Stimulated activated CD8-positive, alpha-beta memory T cell treated with anti-CD3 and anti-CD28 coated beads, Interleukin-15, amount 100 ng/mL, for 48 hours (primary cell): Measurements from ENCODE around the gene MED20.

Experiments
- DNase-seq, 2 donors: peaks; one replicate each; pipeline ENCODE4 v3.0.0-alpha.2; 2020; ENCODE audit warnings: low read depth in 2 of 2

The MED20 gene

DNA sequence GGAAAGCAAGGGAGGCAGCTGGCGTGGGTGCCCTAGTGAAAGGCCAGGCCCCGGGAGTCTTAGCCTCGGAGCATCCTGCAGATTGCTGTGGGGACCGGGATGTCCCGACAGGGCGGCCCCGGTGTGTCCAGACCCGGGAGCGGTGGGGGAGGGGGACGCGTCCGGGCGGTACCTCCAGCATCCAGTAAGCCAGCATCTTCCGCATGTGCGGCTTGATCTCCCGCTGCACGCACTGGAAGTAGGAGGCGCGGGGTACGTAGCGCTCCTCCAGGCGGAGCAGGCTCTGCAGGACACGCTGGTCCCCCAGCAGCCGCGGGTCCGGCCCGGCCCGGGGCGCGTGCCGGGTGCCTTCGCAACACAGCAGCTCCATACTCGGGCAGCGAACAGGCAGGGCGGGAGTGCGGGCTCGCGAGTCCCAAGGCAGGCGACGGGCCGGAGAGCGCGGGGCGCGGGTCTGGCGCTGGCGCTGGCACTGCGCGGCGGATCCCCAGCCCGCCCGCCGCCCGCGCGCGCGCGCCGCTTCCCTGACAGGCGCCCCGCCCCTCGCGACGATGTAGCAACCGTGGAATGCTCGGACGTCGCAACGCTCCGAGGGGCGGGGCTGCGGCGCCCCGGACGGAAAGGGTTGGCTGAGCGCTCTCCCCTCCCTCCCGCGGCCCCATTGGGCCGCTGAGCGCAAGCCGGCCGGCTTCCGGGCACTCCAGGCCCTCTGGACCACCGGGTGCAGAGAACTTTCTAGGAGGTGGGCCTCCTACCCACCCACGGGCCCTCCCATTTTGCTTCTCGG is 20.5 kb upstream of the MED20 start, which contains the start of gene CCND3:
Gene CCND3, minus strand, starts transcription at position 529 of the 787 bp plus-strand sequence. Its CDS starts 159 bp downstream, at position 370.
- DNase-seq = peak; percentile 92

GRCh38 chr6:41940759-41941279 is 19.9 kb upstream of the MED20 start:
- no peak for DNase-seq

DNA sequence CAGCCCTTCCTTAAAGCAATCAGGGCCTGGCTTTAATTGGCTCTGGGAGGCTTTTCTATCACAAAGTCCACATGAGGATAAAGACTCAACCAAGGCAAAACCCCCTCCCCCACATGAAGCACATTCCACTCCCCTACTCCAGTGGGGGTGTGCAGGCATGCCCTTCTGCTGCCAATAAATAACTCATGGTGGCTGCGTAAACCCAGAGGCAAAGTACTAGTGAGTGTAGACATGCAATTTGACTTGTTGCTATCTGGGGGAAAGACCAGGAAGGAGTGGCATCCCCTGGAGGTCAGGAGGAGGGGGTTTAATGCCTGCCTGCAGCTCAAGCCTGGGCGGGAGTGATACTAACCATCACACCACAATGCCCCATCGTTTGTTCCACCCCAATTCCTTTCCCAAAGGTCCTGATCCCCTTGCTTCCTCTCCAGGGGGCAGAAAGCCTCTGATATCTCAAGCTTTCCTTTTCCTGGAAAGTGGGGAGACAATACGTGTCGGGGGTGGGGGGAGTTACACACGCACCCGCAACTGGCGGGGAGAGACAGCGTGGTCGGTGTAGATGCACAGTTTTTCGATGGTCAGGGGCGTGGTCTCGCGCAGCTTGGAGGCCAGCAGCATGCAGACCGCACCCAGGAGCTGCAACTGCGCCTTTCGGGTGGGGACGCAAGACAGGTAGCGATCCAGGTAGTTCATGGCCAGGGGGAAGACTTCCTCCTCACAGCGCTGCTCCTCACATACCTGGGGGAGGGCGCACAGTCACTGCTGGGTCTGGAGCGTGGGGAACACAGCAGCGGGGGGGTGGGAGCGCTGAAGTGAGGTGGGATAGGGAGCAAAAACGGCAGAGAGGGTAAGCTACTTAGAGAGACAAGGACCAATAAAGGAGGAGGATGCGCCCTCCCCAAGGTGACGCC is 19.2 kb upstream of the MED20 start:
- no peak for DNase-seq

DNA sequence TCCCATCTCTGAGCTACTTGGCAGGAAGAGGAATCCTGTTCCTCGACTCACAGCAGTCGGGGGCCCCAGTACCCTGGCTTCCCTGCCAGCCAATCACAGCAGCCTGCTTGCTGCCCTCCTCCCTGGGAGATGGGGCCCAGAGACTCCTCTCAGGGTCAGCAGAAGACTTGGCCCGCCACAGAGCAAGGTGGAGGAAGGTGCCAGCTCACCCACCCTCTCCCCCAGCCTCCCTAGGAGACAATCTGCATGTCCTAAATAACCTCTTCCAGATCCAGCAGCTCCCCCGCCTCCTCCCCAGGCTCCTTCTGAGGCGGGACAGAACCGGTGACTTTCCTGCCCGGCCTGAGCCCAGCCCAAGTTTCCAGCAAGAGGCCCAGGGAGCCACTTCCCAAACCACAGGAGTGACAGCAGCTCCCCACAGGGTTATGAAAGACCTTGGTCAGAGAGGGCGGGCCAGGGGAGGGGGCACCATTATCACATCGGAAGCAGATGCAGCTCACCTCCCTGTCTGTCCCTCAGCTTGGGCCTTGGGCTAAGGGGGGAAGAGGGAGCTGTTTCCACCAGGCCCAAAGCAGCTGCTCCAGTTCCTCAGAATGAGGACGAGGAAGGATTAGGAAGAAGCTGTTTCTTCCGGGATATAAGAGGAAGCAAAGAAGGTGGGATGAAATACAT is 18.4 kb upstream of the MED20 start:
- DNase-seq = no peak

- DNase-seq = no peak
These were observed 17.7 kb upstream of the MED20 start for GRCh38 chr6:41938590-41939175.

- DNase-seq = no peak
These were observed 17.1 kb upstream of the MED20 start for GRCh38 chr6:41937861-41938574.

GRCh38 chr6:41937472-41937860 is 16.5 kb upstream of the MED20 start:
- no peak for DNase-seq

GRCh38 chr6:41936073-41936837 is 15.3 kb upstream of the MED20 start:
- DNase-seq = peak; percentile 75 to 85

DNA sequence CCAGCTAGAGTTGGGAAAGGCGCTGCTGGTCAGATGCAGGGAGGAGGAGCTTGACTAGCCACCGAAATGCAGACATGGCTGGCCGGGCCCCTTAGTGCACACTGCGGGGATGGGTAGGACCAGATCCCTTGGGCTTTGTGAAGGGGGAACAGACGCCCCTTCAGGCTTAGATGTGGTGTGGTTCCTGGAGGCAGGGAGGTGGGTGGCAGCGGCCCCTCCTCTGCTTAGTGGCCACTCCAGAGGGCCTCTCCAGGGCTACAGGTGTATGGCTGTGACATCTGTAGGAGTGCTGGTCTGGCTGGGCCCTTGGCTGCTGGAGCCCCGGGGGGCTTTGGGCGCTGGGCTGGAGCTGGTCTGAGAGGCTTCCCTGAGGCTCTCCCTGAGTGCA is 14.7 kb upstream of the MED20 start:
- DNase-seq = no peak

GRCh38 chr6:41935193-41935574 is 14.2 kb upstream of the MED20 start:
- DNase-seq = no peak

DNA sequence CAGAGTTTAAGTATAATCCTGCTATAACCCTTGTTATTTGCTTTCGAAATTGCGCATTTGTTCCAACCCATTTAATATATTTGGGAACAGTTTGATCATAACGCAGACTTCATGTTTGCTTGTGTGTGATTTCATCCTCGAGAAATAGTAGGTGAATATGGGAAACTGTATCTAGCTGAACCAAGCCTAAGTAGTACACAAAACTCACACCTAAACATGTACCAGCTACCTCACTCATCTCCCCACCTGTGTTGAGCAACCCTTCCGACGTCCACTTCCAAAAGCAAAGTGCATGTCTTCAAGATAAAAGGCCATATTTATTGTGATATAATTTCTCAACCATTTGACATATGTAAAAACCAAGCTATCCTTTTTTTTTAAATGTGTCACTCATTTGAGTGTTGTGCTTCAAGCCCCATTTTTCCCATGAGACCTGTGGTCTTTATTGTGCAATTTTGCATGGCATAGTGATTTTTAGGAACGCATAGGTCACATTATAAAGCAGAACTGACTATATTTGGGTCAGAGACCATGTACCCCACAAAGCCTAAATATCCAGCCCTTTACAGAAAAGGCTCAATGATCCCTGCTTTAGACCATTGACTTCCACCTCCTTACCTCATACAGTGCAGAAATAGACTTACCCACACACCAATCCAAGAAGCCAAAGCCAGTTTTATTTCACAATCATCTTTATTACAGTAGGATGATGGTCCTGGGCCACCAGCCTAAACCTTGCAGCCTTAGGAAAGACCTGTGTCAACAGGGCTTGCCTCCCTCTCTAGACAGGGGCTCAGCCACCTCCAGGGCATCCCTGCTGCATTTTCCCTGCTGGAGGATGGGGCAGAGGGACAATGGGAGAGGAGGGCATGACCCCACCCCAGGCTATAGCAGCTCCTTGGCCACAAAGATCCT is 13.6 kb upstream of the MED20 start:
- no peak for DNase-seq

DNA sequence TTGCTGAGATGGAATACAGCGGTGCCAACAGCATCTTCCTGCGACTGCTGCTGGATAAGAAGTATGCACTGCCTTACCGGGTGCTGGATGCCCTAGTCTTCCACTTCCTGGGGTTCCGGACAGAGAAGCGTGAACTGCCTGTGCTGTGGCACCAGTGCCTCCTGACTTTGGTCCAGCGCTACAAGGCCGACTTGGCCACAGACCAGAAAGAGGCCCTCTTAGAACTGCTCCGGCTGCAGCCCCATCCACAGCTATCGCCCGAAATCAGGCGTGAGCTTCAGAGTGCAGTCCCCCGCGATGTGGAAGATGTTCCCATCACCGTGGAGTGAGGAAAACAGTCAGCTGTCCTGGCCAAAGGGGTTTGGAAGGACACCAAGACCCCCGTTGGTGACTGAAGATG is 11.4 kb upstream of the MED20 start:
- no peak for DNase-seq

DNA sequence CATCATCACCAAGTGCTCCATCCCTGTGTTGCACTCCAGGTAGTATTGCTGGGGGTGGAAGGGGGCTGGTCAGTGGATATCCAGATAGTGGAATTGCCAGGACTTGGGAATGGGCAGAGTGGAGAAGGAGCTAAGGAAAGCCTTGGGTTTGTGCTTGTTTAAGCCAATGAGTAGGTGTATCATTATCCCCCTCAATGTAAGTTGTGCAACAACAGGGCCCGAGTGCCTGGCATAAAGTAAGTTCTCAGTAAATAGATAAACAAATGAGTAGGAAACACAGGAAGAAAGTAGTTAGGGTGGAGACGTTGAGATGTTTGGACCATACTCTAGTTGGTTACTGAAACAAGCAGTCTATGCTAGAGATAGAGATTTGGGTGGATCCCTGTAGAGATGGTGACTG is 10.9 kb upstream of the MED20 start:
- DNase-seq = no peak

DNA sequence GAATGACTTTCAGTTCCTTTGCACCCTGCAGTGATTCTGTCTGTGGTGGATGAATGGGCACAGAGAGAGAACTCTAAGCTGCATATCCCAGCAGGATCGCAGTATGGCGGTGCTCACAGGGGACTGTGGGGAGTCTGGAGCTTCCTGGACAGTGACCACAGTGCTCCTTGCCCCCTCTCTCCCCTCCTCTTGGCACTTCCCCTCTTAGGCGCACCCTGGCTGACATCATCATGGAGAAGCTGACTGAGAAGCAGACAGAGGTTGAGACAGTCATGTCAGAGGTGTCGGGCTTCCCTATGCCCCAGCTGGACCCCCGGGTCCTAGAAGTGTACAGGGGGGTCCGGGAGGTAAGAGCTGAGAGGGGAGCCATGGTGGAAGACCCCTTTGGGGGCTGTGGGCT is 9.0 kb upstream of the MED20 start:
- no peak for DNase-seq

DNA sequence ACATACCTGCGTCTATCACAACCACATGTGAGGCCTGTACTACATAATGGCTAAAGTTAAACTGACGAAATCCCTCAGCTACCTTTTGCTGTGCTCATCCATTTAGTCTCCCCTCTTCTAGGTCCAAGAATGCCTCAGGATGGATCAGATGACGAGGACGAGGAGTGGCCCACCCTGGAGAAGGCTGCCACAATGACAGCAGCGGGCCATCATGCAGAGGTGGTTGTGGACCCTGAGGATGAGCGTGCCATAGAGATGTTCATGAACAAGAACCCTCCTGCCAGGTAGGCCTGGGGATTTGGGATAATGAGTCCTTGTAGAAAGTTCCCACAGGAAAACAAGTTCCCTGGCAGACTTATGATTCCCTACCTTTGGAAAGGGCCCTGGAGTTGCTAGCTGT is 6.3 kb upstream of the MED20 start:
- DNase-seq = no peak

DNA sequence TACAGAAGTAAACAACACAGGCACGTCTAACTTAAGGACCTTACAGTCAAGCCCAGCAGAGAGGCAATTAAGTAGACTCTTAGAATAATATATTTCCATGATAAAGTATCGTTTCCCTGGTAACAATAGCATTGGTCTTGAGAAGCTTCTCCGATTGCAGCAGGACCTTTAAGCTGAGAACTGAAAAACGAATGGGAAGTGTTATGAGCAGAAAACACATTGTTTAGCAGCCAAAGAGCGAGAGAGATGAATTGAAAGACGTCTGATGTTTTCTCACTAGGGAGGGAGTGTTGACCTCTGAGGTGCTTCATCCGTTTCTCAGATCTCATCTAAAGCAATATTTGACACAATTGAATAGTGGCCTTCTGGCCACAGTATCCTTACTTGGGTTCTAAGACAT is 1.2 kb upstream of the MED20 start:
- DNase-seq = no peak

DNA sequence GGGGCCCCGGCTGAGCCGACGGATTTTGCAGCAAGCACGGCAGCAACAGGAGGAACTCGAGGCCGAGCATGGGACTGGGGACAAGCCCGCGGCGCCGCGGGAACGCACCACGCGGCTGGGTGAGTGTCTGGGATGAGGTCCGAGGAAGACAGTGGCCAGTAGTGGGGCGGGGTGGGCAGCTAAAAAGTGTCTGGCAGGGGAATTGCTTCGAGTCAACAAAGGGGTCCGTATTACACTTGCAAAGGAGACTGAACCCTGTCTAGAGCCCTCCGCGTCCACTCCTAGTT is 716 bp upstream of the MED20 start:
- DNase-seq = no peak

- no peak for DNase-seq
These were observed 3.4 kb downstream of the MED20 start for GRCh38 chr6:41917528-41917927.

- DNase-seq = no peak
These were observed 5.9 kb downstream of the MED20 start for GRCh38 chr6:41914869-41915530.
